AG08395 (cell line): ENCODE results near the gene SRPK2.
A peak's percentile ranks its signal among the peaks of the same experiment; 100 is the strongest.
"Not testable (repeated sequence)": the region's sequence is repeated elsewhere in the genome, so short reads cannot be mapped to it uniquely, and the experiment has no call there.

ENCODE experiments used
- DNase-seq: peaks from one replicate; pipeline ENCODE4 v3.0.0; 2012; ENCODE audit warnings: mixed read lengths, low spot score

Gene SRPK2

DNA sequence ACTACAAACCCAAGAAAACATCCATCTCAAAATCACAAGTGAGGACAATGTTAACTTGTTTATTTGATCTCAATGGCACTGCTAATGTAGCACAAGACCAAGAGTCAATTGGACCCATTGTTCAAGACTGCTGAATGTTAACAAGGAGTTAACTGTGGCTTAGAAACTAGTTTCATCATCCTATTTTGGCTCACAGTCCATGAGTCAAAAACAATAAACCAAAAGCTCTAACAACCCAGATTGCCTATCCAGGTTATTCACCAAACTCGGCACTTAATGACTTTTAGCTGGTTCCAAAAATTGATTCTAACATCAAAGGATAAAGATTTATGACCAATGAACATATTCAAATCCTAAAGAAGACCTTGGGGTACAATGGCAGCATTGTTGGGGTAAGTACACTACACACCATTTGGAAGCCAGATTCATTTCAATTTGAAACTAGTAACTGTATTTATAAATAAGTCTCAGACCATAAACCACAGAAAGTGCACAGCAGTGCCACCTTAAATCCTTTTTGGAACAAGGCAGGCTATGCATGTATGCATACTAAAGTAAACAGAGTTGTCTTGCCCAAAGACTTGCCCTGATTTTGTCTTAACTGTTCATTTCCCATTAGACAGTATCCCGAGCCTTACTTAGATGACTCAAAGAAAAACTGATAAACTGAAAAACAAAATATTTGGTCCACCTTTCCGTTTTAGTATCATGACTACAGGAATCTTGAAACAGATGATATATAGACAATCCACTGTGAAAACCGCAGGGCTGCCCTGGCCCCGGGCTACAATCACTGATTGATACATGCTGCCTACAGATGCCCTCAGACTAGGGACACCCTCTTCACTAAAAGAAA is 84.5 kb downstream of the SRPK2 start:
- DNase-seq, result peak; percentile 14

- not testable (repeated sequence) for DNase-seq
These were observed 88.1 kb downstream of the SRPK2 start for GRCh38 chr7:105300587-105300986.

GRCh38 chr7:105298439-105298894 is 90.3 kb downstream of the SRPK2 start:
- no peak for DNase-seq

GRCh38 chr7:105297985-105298384 is 90.7 kb downstream of the SRPK2 start:
- no peak for DNase-seq

DNA sequence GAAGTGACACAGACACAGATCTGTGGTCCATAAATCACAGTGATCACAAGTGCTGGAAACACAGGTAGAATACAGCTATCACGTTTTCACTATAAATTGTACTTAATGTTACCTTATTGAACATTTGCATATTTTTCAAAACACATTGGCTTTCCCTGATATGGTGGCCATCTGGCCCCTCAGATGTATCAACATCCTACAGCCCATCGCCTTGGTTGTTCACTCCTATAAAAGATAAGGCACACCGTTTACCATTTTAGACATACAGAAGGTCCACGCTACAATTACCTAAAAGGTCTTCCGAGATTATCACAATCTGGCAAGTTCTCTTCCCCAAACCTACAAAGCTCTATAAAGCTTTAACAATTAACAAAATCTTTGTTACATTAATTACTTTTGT is 91.4 kb downstream of the SRPK2 start:
- DNase-seq, result no peak

- DNase-seq, result no peak
These were observed 92.2 kb downstream of the SRPK2 start for GRCh38 chr7:105296491-105296890.

GRCh38 chr7:105295596-105296352 is 92.9 kb downstream of the SRPK2 start:
- no peak for DNase-seq

DNA sequence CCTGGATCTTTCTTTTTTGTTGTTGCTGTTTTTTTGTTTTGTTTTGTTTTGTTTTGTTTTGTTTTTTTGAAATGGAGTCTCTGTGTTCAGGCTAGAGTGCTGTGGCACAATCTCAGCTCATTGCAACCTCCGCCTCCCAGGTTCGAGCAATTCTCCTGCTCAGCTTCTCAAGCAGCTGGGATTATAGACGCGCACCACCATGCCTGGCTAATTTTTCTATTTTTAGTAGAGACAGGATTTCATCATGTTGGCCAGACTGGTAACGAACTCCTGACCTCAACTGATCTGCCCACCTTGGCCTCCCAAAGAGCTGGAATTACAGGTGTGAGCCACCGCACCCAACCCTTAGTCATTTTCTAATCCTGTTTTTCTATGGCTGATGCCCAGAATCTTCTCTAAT is 94.2 kb downstream of the SRPK2 start:
- not testable (repeated sequence) for DNase-seq

GRCh38 chr7:105289704-105290103 is 99.0 kb downstream of the SRPK2 start:
- no peak for DNase-seq

DNA sequence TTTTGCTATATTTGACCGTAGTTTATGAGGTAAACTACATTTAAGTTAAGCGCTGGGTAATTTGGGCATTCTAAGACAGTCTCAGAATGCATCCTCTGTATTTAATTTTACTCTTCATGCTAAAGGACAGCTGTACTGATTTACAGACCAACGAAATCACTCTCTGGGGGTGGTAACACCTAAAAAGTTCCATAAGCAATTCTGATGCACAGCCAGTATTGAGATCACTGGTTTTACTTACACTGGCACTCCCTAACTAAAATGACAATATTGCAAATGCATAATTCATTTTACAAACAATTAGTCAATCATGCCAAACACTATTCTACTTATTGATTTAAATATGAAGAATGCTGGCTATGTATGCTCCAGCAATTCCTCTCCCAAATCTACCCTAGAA is 102.3 kb downstream of the SRPK2 start:
- DNase-seq, result no peak

DNA sequence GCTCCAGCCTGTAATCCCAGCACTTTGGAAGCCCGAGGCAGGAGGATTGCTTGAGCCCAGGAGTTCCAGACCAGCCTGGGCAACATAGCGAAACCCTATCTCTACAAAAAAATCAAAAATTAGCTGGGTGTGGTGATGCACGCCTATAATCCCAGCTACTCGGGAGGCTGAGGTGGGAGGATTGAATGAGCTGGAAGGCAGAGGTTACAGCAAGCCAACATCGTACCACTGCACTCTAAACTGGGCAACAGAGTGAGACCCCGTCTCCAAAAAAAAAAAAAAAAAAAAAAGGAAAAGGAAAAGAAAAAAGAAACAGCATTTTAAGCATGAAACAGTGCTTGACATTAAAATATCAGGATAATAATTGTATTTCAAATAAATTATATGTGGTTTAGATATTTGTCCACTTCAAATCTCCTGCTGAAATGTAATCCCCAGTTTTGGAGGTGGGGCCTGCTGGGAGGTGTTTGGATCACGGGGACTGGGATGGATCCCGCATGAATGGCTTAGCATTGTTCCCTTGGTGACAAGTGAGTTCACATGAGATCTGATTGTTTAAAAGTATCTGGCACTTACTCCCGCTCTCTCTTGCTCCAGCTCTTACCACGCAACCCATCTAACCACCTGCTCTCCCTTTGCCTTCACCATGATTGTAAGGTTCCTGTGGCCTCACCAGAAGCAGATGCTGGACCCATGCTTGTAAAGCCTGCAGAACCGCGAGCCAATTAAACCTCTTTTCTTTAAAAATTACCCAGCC is 103.4 kb downstream of the SRPK2 start:
- no peak for DNase-seq

- no peak for DNase-seq
These were observed 104.7 kb downstream of the SRPK2 start for GRCh38 chr7:105284014-105284413.

- DNase-seq, result no peak
These were observed 106.8 kb downstream of the SRPK2 start for GRCh38 chr7:105281966-105282365.

GRCh38 chr7:105279688-105280007 is 109.1 kb downstream of the SRPK2 start:
- no peak for DNase-seq

DNA sequence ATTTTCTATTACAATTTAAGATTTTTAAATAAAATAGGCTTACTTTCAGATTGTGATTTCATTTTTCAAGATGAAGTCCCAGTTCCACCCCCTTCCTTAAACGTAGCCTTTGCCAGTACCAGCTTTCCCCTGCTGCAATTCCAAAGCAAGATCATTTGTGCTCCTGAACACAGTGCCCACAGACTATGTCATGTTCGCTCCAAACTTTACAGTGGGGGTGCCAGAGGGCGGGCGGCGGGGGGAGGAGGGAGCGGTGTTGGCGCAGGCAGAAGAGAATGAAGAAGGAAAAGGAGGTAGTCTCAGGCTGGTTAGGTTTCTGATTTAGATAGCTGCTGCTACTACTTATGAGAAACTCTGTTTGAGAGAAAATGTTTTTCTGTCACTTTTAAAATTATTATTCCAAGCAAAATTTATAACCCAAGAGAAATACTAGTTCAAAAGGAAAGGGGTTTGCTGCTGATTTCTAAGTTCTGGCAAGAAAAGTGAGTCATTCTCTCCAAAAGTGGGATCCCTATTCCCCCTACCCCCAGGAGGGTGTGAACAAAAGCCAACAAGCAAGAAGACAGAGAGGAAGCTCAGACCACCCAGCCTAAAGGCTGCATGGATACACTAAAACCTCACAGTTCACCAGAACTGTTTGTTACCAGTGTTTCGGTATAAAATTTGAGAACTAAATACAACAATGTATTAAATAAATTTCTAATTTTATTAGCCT is 109.6 kb downstream of the SRPK2 start:
- no peak for DNase-seq

GRCh38 chr7:105278565-105278964 is 110.2 kb downstream of the SRPK2 start:
- DNase-seq, result no peak

- no peak for DNase-seq
These were observed 111.4 kb downstream of the SRPK2 start for GRCh38 chr7:105277341-105277740.

DNA sequence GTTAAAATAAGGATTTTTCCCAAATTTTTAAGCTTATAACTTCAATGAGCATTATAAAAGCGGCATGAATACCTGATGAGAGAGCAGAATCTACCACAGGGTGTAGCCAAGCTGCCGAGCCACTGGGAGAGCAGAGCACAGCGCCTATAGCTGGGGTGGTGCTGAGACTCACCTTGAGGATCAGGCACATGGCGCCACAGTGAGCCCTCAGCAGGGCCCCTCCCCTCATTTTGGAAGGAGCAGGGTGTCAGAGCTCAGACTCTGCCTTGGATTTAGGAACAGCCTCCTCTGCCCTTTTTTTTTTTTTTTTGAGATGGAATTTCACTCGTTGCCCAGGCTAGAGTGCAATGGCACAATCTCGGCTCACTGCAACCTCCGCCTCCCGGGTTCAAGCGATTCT is 118.6 kb downstream of the SRPK2 start:
- no peak for DNase-seq

DNA sequence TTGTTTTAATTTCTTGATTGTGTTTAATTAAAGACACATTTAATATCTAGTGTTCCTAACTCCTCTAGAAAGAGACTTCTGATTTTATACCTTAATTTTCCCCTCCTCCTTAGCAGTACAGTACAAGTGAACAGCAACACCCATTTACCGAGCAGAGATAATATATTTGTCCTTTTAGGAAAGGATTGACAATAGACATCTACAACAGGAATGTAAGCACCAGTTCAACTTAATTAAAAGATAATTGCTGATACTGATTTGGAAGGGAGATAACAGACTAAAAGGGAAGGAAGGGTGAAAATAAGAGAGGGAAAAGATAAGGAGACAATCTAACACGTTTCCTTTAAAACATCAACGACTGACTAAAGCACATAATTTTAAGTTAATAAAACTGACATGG is 119.3 kb downstream of the SRPK2 start:
- DNase-seq, result peak; percentile 9

- peak; percentile 65 for DNase-seq
These were observed 120.0 kb downstream of the SRPK2 start for GRCh38 chr7:105268511-105269392.

- DNase-seq, result peak; percentile 70
These were observed 120.7 kb downstream of the SRPK2 start for GRCh38 chr7:105268056-105268455.
